Trophoblast cell (in vitro differentiated cells and primary cell): Measurements from ENCODE around the gene DLGAP1.

Experiments
- DNase-seq, 2 donors: peaks; one replicate each; pipeline ENCODE4 v3.0.0-alpha.2; 2016
- H2AFZ ChIP-seq: 2 replicates; pipeline ENCODE4 v1.6.1; 2013; ENCODE audit warnings: low read length, moderate library complexity, mild to moderate bottlenecking; ENCODE audit not compliant: insufficient read depth, poor library complexity
- H2AK5ac ChIP-seq: 2 replicates; pipeline ENCODE4 v1.6.1; 2013; ENCODE audit warnings: mild to moderate bottlenecking, low read length
- H2BK120ac ChIP-seq: 2 replicates; pipeline ENCODE4 v1.6.1; 2013; ENCODE audit warnings: low read length, mild to moderate bottlenecking, moderate library complexity; ENCODE audit not compliant: insufficient read depth, poor library complexity
- H2BK12ac ChIP-seq: 2 replicates; pipeline ENCODE4 v1.6.1; 2013; ENCODE audit warnings: mild to moderate bottlenecking, low read length, moderate library complexity
- H2BK5ac ChIP-seq: 2 replicates; pipeline ENCODE4 v1.6.1; 2013; ENCODE audit warnings: low read length, low read depth, moderate library complexity, mild to moderate bottlenecking; ENCODE audit not compliant: poor library complexity
- H3K14ac ChIP-seq: 2 replicates; pipeline ENCODE4 v1.6.1; 2013; ENCODE audit warnings: mild to moderate bottlenecking, low read length
- H3K18ac ChIP-seq: 2 replicates; pipeline ENCODE4 v1.6.1; 2013; ENCODE audit warnings: mild to moderate bottlenecking, low read length
- H3K23ac ChIP-seq: 2 replicates; pipeline ENCODE4 v1.6.1; 2013; ENCODE audit warnings: low read length
- H3K27ac ChIP-seq: 2 replicates; pipeline ENCODE4 v1.5.1; 2013; ENCODE audit warnings: low read depth, mild to moderate bottlenecking, inconsistent platforms, low read length, moderate library complexity
- H3K27me3 ChIP-seq: 2 replicates; pipeline ENCODE4 v1.6.1; 2013; ENCODE audit warnings: inconsistent platforms, mild to moderate bottlenecking, low read length, moderate library complexity; ENCODE audit not compliant: insufficient read depth
- H3K36me3 ChIP-seq, 2 experiments: 1 replicate in 1 of 2; 2 replicates in 1 of 2; pipeline ENCODE4 v1.6.1; 2013; ENCODE audit warnings: low read length in 2 of 2, mild to moderate bottlenecking in 2 of 2, moderate library complexity in 1 of 2; ENCODE audit not compliant: insufficient read depth in 2 of 2, control insufficient read depth in 1 of 2
- H3K4ac ChIP-seq: 2 replicates; pipeline ENCODE4 v1.6.1; 2013; ENCODE audit warnings: low read depth, mild to moderate bottlenecking, low read length, moderate library complexity
- H3K4me1 ChIP-seq, 2 experiments: 1 replicate in 1 of 2; 2 replicates in 1 of 2; pipeline ENCODE4 v1.6.1; 2013; ENCODE audit warnings: low read length in 2 of 2, mild to moderate bottlenecking in 2 of 2, moderate library complexity in 1 of 2; ENCODE audit not compliant: insufficient read depth in 2 of 2, control insufficient read depth in 1 of 2
- H3K4me2 ChIP-seq: 2 replicates; pipeline ENCODE4 v1.6.1; 2013; ENCODE audit warnings: inconsistent platforms, mild to moderate bottlenecking, low read length, moderate library complexity
- H3K4me3 ChIP-seq: 2 replicates; pipeline ENCODE4 v1.5.1; 2013; ENCODE audit warnings: mild to moderate bottlenecking, low read depth, low read length, inconsistent platforms
- H3K79me1 ChIP-seq: one replicate; pipeline ENCODE4 v1.6.1; 2013; ENCODE audit warnings: low read length
- H3K79me2 ChIP-seq: 2 replicates; pipeline ENCODE4 v1.6.1; 2013; ENCODE audit warnings: low read length, mild to moderate bottlenecking; ENCODE audit not compliant: control insufficient read depth, insufficient read depth, poor library complexity
- H3K9ac ChIP-seq: 2 replicates; pipeline ENCODE4 v1.6.1; 2013; ENCODE audit warnings: mild to moderate bottlenecking, low read length
- H3K9me3 ChIP-seq: 2 replicates; pipeline ENCODE4 v1.6.1; 2013; ENCODE audit warnings: low read depth, mild to moderate bottlenecking, control low read depth, inconsistent platforms, low read length; ENCODE audit not compliant: insufficient read depth
- H4K12ac ChIP-seq: 2 replicates; pipeline ENCODE4 v1.6.1; 2013; ENCODE audit warnings: low read depth, mild to moderate bottlenecking, low read length, moderate library complexity
- H4K8ac ChIP-seq: 2 replicates; pipeline ENCODE4 v1.6.1; 2013; ENCODE audit warnings: low read depth, mild to moderate bottlenecking, low read length, moderate library complexity
- H4K91ac ChIP-seq: one replicate; pipeline ENCODE4 v1.6.1; 2013; ENCODE audit warnings: low read depth, mild to moderate bottlenecking, low read length, moderate library complexity
- WGBS: extraction: QIAGEN DNeasy Blood & Tissue Kit; methylation state at CpG from one replicate; pipeline ENCODE4 v1.1.7; 2013; ENCODE audit warnings: missing lambda C conversion rate; ENCODE audit not compliant: insufficient read length, insufficient coverage; ENCODE audit errors: extremely low coverage; 5-methylcytosine and 5-hydroxymethylcytosine counted together

Gene DLGAP1

GRCh38 chr18:3857544-3857943, 597.6 kb downstream of the DLGAP1 start:
- no peaks in the 10 kb centered on the region for H3K4me1 ChIP-seq
- WGBS = no CpG with 5 or more reads among the region's 1 CpG

GRCh38 chr18:3855966-3856365, 599.1 kb downstream of the DLGAP1 start:
- Histone ChIP-seq H3K79me1 (no peaks in the 10 kb centered on the region), H3K9ac (no peak overlapping the region), H3K36me3 (no peaks in the 10 kb centered on the region), H3K18ac (no peak overlapping the region), H2BK12ac (no peak overlapping the region), H3K4ac (no peak overlapping the region), H2AK5ac (no peak overlapping the region), H3K4me1 (no peaks in the 10 kb centered on the region), H4K8ac (no peak overlapping the region), H2BK120ac (no peak overlapping the region), H3K14ac (no peak overlapping the region), H3K9me3 (no peaks in the 10 kb centered on the region), H2AFZ (no peak overlapping the region), H4K12ac (no peak overlapping the region), H3K4me3 (no peak overlapping the region), H3K79me2 (no peaks in the 10 kb centered on the region), H3K4me2 (no peak overlapping the region), H4K91ac (no peak overlapping the region), H3K23ac (no peak overlapping the region), H3K27ac (no peak overlapping the region), H2BK5ac (no peak overlapping the region), H3K27me3 (no peaks in the 10 kb centered on the region)
- no peak for DNase-seq
- no CpG with 5 or more reads among the region's 3 CpGs for WGBS

More at GRCh38 chr18:3857544-3857943, 597.6 kb downstream of the DLGAP1 start:
- Histone ChIP-seq H3K79me1 (no peaks in the 10 kb centered on the region), H3K4me3 (no peak overlapping the region), H2BK120ac (no peak overlapping the region), H3K27ac (no peak overlapping the region), H2AFZ (no peak overlapping the region), H3K9ac (no peak overlapping the region), H2AK5ac (no peak overlapping the region), H3K36me3 (no peaks in the 10 kb centered on the region), H2BK12ac (no peak overlapping the region), H3K79me2 (no peaks in the 10 kb centered on the region), H3K18ac (no peak overlapping the region), H3K27me3 (no peaks in the 10 kb centered on the region), H2BK5ac (no peak overlapping the region), H3K23ac (no peak overlapping the region), H3K4ac (no peak overlapping the region), H3K9me3 (no peaks in the 10 kb centered on the region), H4K12ac (no peak overlapping the region), H3K14ac (no peak overlapping the region), H3K4me2 (no peak overlapping the region), H4K91ac (no peak overlapping the region), H4K8ac (no peak overlapping the region)
- no peak for DNase-seq

- Histone ChIP-seq H3K27me3 (no peaks in the 10 kb centered on the region), H3K36me3 (no peaks in the 10 kb centered on the region), H4K8ac (no peak overlapping the region), H4K12ac (no peak overlapping the region), H3K23ac (no peak overlapping the region), H2BK5ac (no peak overlapping the region), H3K4me2 (no peak overlapping the region), H3K4me3 (no peak overlapping the region), H3K18ac (no peak overlapping the region), H4K91ac (no peak overlapping the region), H3K79me2 (no peaks in the 10 kb centered on the region), H2BK12ac (no peak overlapping the region), H3K79me1 (no peaks in the 10 kb centered on the region), H3K14ac (no peak overlapping the region), H3K4ac (no peak overlapping the region), H3K27ac (no peak overlapping the region), H2BK120ac (no peak overlapping the region), H3K9ac (no peak overlapping the region), H2AFZ (no peak overlapping the region), H3K9me3 (no peaks in the 10 kb centered on the region), H3K4me1 (no peaks in the 10 kb centered on the region), H2AK5ac (no peak overlapping the region)
- no peak for DNase-seq
- no CpG with 5 or more reads among the region's 2 CpGs for WGBS
Observed at GRCh38 chr18:3852321-3852720, 602.8 kb downstream of the DLGAP1 start.

GRCh38 chr18:3851159-3851558, 603.9 kb downstream of the DLGAP1 start:
- Histone ChIP-seq H2BK5ac (no peak overlapping the region), H4K91ac (no peak overlapping the region), H2AFZ (no peak overlapping the region), H3K79me2 (no peaks in the 10 kb centered on the region), H3K4me3 (no peak overlapping the region), H3K27me3 (no peaks in the 10 kb centered on the region), H3K27ac (no peak overlapping the region), H3K23ac (no peak overlapping the region), H3K36me3 (no peaks in the 10 kb centered on the region), H3K9me3 (no peaks in the 10 kb centered on the region), H4K12ac (no peak overlapping the region), H3K4me1 (no peaks in the 10 kb centered on the region), H3K4me2 (no peak overlapping the region), H4K8ac (no peak overlapping the region), H3K79me1 (no peaks in the 10 kb centered on the region), H3K4ac (no peak overlapping the region), H3K9ac (no peak overlapping the region), H2BK120ac (no peak overlapping the region), H3K18ac (no peak overlapping the region), H2BK12ac (no peak overlapping the region), H2AK5ac (no peak overlapping the region), H3K14ac (no peak overlapping the region)
- DNase-seq = no peak
- no CpG with 5 or more reads among the region's 2 CpGs for WGBS
